ENCODE measurements around the gene RAET1G. TPM values are rescaled to one million over a fixed set of nuclear protein-coding genes. Genes with fewer than 3 reads are reported as not detected.

RAET1G gene
- total RNA-seq, 4 donors from 2014 or later: not detected

GRCh38 chr6:149881066-149881766 lies 41.7 kb downstream of the RAET1G start:
- no peaks in the 10 kb centered on the region for H3K27me3 ChIP-seq
- TF ChIP-seq EP300 (IDR thresholded peaks at IDR 0.05; ENCODE audit: low read depth): no peak
- TF ChIP-seq POLR2A (IDR thresholded peaks at IDR 0.05): no peak
- no peak for TF ChIP-seq POLR2AphosphoS5 (IDR thresholded peaks at IDR 0.05)
- TF ChIP-seq CTCF (IDR thresholded peaks at IDR 0.05): no peak
- no peaks in the 10 kb centered on the region for H3K36me3 ChIP-seq
- no peaks in the 10 kb centered on the region for H3K4me1 ChIP-seq
- H3K9me3 ChIP-seq: no peaks in the 10 kb centered on the region
- no peak overlapping the region for H3K4me3 ChIP-seq
- in situ Hi-C loops (cut with MboI; ENCODE audit: low pct_ligation_motif_present in 1 of 4, low pct_unique_long_range_greater_than_20kb in 1 of 4, low sequenced_read_pairs in 3 of 4): no loop called here
- DNase-seq: no peak
- WGBS, 2 donors (ENCODE audit: low coverage in 1 of 2): 81 to 100% methylated on average over 2 to 10 of the region's 10 CpGs
- H3K27ac ChIP-seq: no peak overlapping the region
- intact Hi-C loops (cut with DNase I; ENCODE audit: low total_unique reads): no loop called here

GRCh38 chr6:149877659-149878058 lies 45.3 kb downstream of the RAET1G start:
- no peak for DNase-seq
- Histone ChIP-seq H3K4me3 (no peak overlapping the region), H3K36me3 (no peaks in the 10 kb centered on the region), H3K4me1 (no peaks in the 10 kb centered on the region), H3K27ac (no peak overlapping the region), H3K9me3 (no peaks in the 10 kb centered on the region), H3K27me3 (no peaks in the 10 kb centered on the region)
- intact Hi-C loops (cut with DNase I; ENCODE audit: low total_unique reads) (loop anchor here (5.0 kb wide), 1 partner anchor 500 kb away; no protein-coding TSS in a partner anchor), in situ Hi-C loops (cut with MboI; ENCODE audit: low pct_ligation_motif_present in 1 of 4, low pct_unique_long_range_greater_than_20kb in 1 of 4, low sequenced_read_pairs in 3 of 4) (no loop called here)
- TF ChIP-seq POLR2A (IDR thresholded peaks at IDR 0.05) (no peak), POLR2AphosphoS5 (IDR thresholded peaks at IDR 0.05) (no peak), CTCF (IDR thresholded peaks at IDR 0.05) (no peak), EP300 (IDR thresholded peaks at IDR 0.05; ENCODE audit: low read depth) (no peak)
- 89 to 100% methylated on average over 1 of the region's 1 CpG for WGBS, 2 donors (ENCODE audit: low coverage in 1 of 2)

- TF ChIP-seq EP300 (IDR thresholded peaks at IDR 0.05; ENCODE audit: low read depth): no peak
- no peak for TF ChIP-seq POLR2AphosphoS5 (IDR thresholded peaks at IDR 0.05)
- TF ChIP-seq POLR2A (IDR thresholded peaks at IDR 0.05): no peak
- TF ChIP-seq CTCF (IDR thresholded peaks at IDR 0.05): no peak
- 67 to 81% methylated on average over 2 to 3 of the region's 3 CpGs for WGBS, 2 donors (ENCODE audit: low coverage in 1 of 2)
Measured at GRCh38 chr6:149876241-149876933, 46.5 kb downstream of the RAET1G start.

GRCh38 chr6:149872233-149872632 lies 50.7 kb downstream of the RAET1G start:
- DNase-seq: no peak
- H3K36me3 ChIP-seq: no peaks in the 10 kb centered on the region
- intact Hi-C loops (cut with DNase I; ENCODE audit: low total_unique reads) (no loop called here), in situ Hi-C loops (cut with MboI; ENCODE audit: low pct_ligation_motif_present in 1 of 4, low pct_unique_long_range_greater_than_20kb in 1 of 4, low sequenced_read_pairs in 3 of 4) (no loop called here)
- TF ChIP-seq POLR2AphosphoS5 (IDR thresholded peaks at IDR 0.05): no peak
- TF ChIP-seq CTCF (IDR thresholded peaks at IDR 0.05): no peak
- no peak for TF ChIP-seq EP300 (IDR thresholded peaks at IDR 0.05; ENCODE audit: low read depth)
- TF ChIP-seq POLR2A (IDR thresholded peaks at IDR 0.05): no peak
- no peak overlapping the region for H3K4me3 ChIP-seq
- no peak overlapping the region for H3K27ac ChIP-seq
- H3K27me3 ChIP-seq: no peaks in the 10 kb centered on the region
- peaks cover 0 to 2% of the 10 kb centered on the region in 2 donors for H3K9me3 ChIP-seq
- 74 to 88% methylated on average over 1 of the region's 1 CpG for WGBS, 2 donors (ENCODE audit: low coverage in 1 of 2)
- no peaks in the 10 kb centered on the region for H3K4me1 ChIP-seq

More at GRCh38 chr6:149876241-149876933, 46.5 kb downstream of the RAET1G start:
- intact Hi-C loops (cut with DNase I; ENCODE audit: low total_unique reads) (loop anchor here (5.0 kb wide), 1 partner anchor 501 kb away; no protein-coding TSS in a partner anchor), in situ Hi-C loops (cut with MboI; ENCODE audit: low pct_ligation_motif_present in 1 of 4, low pct_unique_long_range_greater_than_20kb in 1 of 4, low sequenced_read_pairs in 3 of 4) (no loop called here)
- Histone ChIP-seq H3K27ac (no peak overlapping the region), H3K36me3 (no peaks in the 10 kb centered on the region), H3K4me3 (no peak overlapping the region), H3K27me3 (no peaks in the 10 kb centered on the region), H3K4me1 (no peaks in the 10 kb centered on the region), H3K9me3 (peaks cover 0 to 2% of the 10 kb centered on the region in 2 donors)
- no peak for DNase-seq
